HG03558 (cell line): ENCODE results near the gene TBCC.

Source experiments
- ATAC-seq: cut with Tn5 transposase; IDR thresholded peaks from one replicate; pipeline ENCODE4 v1.9.1; 2021; ENCODE audit warnings: moderate number of reproducible peaks; ENCODE audit not compliant: unreplicated experiment; ENCODE audit errors: extremely low read depth

TBCC gene

GRCh38 chr6:42702200-42702599 is 43.7 kb downstream of the TBCC start:
- ATAC-seq, result no peak

- ATAC-seq, result no peak
These were observed 47.7 kb downstream of the TBCC start for GRCh38 chr6:42698217-42698616.

- ATAC-seq, result no peak
These were observed 48.6 kb downstream of the TBCC start for GRCh38 chr6:42697268-42697655.

GRCh38 chr6:42696526-42697267 is 49.2 kb downstream of the TBCC start:
- ATAC-seq, result no peak

GRCh38 chr6:42694586-42694985 is 51.3 kb downstream of the TBCC start:
- no peak for ATAC-seq
